DOHH2 (cell line): ENCODE results near the gene PIAS2.

Experiments used
- H3F3A ChIP-seq: fragments of 200-600 bp; sonication (generic), shearing (Covaris generic); 2 replicates; pipeline ENCODE4 v1.6.0; 2016; ENCODE audit warnings: antibody characterized with exemption, mild to moderate bottlenecking; ENCODE audit not compliant: control insufficient read depth, insufficient read depth
- H3K27ac ChIP-seq: fragments of 200-600 bp; sonication (generic); 2 replicates; pipeline ENCODE4 v1.5.1; 2014; ENCODE audit warnings: low read depth, mild to moderate bottlenecking, low read length, moderate library complexity
- H3K27me3 ChIP-seq: fragments of 200-600 bp; sonication (generic); 2 replicates; pipeline ENCODE4 v1.6.1; 2014; ENCODE audit warnings: mild to moderate bottlenecking, low read length, mixed read lengths; ENCODE audit not compliant: control insufficient read depth
- H3K36me3 ChIP-seq: fragments of 200-600 bp; sonication (generic); 2 replicates; pipeline ENCODE4 v1.6.1; 2014; ENCODE audit warnings: mild to moderate bottlenecking, low read length, moderate library complexity, mixed read lengths; ENCODE audit not compliant: control insufficient read depth
- H3K4me1 ChIP-seq: fragments of 200-600 bp; sonication (generic); 2 replicates; pipeline ENCODE4 v1.6.1; 2014; ENCODE audit warnings: mild to moderate bottlenecking, low read length, mixed read lengths; ENCODE audit not compliant: control insufficient read depth
- H3K4me2 ChIP-seq: fragments of 200-600 bp; sonication (generic); 2 replicates; pipeline ENCODE4 v1.6.0; 2014; ENCODE audit warnings: mild to moderate bottlenecking, low read length, moderate library complexity
- H3K4me3 ChIP-seq: fragments of 200-600 bp; sonication (generic); 2 replicates; pipeline ENCODE4 v1.5.1; 2014; ENCODE audit warnings: mild to moderate bottlenecking, low read length, mixed read lengths
- H3K79me2 ChIP-seq: fragments of 200-600 bp; sonication (generic); 2 replicates; pipeline ENCODE4 v1.6.1; 2014; ENCODE audit warnings: mild to moderate bottlenecking, low read length, mixed read lengths; ENCODE audit not compliant: control insufficient read depth
- H3K9me2 ChIP-seq: fragments of 200-600 bp; sonication (generic); replicated peaks from 2 replicates; pipeline ENCODE4 v1.6.1; 2014; ENCODE audit warnings: mild to moderate bottlenecking, low read length, mixed read lengths; ENCODE audit not compliant: control insufficient read depth
- H3K9me3 ChIP-seq: fragments of 200-600 bp; sonication (generic); 2 replicates; pipeline ENCODE4 v1.6.1; 2014; ENCODE audit warnings: antibody characterized with exemption, low read length, mixed read lengths; ENCODE audit not compliant: control insufficient read depth, insufficient read depth
- H4K20me1 ChIP-seq: fragments of 200-600 bp; sonication (generic); 2 replicates; pipeline ENCODE4 v1.6.0; 2014; ENCODE audit warnings: low read depth, mild to moderate bottlenecking, antibody characterized with exemption, low read length, moderate library complexity; ENCODE audit not compliant: control insufficient read depth, insufficient read depth
- EZH2phosphoT487 ChIP-seq: fragments of 200-600 bp; sonication (generic); IDR thresholded peaks from 2 replicates; pipeline ENCODE4 v1.6.1; 2017; ENCODE audit warnings: borderline replicate concordance, mild to moderate bottlenecking, antibody characterized with exemption, low read length, moderate library complexity, mixed read lengths
- TF ChIP-seq, protein P1 (sequence below): fragments of 200-600 bp; sonication (generic); IDR thresholded peaks from one replicate; pipeline ENCODE4 v1.5.1; 2014; ENCODE audit warnings: antibody characterized with exemption, mild to moderate bottlenecking, low read depth, low read length; ENCODE audit not compliant: poor library complexity, severe bottlenecking

The PIAS2 gene

DNA sequence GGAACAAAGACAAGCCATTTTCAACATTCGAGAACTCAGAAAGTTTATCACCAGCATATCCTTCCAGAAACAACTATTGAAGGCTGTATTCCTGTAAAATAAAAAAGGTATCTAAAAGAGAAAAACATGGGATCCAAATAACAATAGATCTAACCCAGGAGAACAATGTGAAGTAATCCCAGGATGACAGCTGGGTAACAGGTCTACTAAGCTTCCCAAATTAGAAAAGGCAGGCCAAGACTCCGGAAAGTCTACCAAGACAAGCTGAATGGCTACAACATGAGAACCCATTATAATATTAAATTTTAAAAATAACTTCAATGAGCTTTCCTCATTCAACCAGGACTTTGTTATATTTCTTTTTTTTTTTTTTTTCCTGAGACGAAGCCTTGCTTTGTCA lies 6.5 kb downstream of the PIAS2 start:
- Histone ChIP-seq H3K27ac (no peak overlapping the region), H3F3A (peaks cover 5% of the 10 kb centered on the region; the same call in 1 of the 2 replicates), H3K79me2 (peaks cover 97% of the 10 kb centered on the region), H3K27me3 (no peaks in the 10 kb centered on the region), H3K4me1 (peaks cover 14% of the 10 kb centered on the region), H3K36me3 (peaks cover 4% of the 10 kb centered on the region; the same call in 1 of the 2 replicates), H3K9me2 (no peaks in the 10 kb centered on the region), H4K20me1 (peaks cover 9% of the 10 kb centered on the region; the same call in 1 of the 2 replicates), H3K9me3 (no peaks in the 10 kb centered on the region), H3K4me3 (no peak overlapping the region), H3K4me2 (no peak overlapping the region)
- no peak for TF ChIP-seq EZH2phosphoT487
- TF ChIP-seq, protein P1, sequence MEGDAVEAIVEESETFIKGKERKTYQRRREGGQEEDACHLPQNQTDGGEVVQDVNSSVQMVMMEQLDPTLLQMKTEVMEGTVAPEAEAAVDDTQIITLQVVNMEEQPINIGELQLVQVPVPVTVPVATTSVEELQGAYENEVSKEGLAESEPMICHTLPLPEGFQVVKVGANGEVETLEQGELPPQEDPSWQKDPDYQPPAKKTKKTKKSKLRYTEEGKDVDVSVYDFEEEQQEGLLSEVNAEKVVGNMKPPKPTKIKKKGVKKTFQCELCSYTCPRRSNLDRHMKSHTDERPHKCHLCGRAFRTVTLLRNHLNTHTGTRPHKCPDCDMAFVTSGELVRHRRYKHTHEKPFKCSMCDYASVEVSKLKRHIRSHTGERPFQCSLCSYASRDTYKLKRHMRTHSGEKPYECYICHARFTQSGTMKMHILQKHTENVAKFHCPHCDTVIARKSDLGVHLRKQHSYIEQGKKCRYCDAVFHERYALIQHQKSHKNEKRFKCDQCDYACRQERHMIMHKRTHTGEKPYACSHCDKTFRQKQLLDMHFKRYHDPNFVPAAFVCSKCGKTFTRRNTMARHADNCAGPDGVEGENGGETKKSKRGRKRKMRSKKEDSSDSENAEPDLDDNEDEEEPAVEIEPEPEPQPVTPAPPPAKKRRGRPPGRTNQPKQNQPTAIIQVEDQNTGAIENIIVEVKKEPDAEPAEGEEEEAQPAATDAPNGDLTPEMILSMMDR, result no peak

DNA sequence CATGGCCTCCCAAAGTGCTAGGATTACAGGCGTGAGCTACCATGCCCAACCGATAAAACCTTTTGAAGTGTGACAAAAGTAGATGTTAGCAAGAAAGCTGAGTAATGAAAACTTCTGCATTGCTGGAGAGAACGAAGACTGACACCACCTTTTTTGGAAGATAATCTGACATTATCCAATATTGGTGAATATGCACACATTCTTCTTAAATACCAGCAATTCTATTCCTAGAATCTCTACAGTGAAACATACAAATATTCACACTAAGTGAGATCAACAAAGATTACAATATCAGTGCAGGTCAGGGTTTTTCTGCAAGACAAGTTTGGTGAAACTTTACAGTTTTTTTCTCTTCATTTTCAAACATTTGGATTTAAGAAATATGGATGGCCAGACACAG lies 7.8 kb downstream of the PIAS2 start:
- Histone ChIP-seq H3K4me2 (no peak overlapping the region), H3K9me2 (no peaks in the 10 kb centered on the region)
- no peak for TF ChIP-seq EZH2phosphoT487
- TF ChIP-seq, protein P1, result no peak

DNA sequence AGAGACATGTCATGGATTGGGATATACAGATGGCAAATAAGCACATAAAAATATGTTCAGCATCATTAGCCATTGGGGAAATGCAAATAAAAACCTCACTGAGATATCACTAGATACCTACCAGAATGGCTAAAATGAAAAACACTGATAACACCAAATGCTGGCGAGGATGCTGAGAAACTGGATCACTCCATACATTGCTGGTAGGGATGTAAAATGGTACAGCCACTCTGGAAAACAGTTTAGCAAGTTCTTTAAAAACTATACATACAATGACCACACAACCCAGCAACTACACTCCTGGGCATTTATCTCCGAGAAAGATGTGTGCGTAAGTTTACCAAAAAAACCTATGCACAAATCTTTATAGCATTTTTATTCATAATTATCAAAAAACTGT lies 13.9 kb downstream of the PIAS2 start:
- Histone ChIP-seq H3F3A (peaks cover 5% of the 10 kb centered on the region; the same call in 1 of the 2 replicates), H3K27ac (no peak overlapping the region), H3K4me2 (no peak overlapping the region), H3K4me1 (peaks cover 6% of the 10 kb centered on the region; the same call in 1 of the 2 replicates), H3K79me2 (peaks cover 95% of the 10 kb centered on the region), H3K9me2 (no peaks in the 10 kb centered on the region), H3K36me3 (peaks cover 4% of the 10 kb centered on the region; the same call in 1 of the 2 replicates), H3K4me3 (no peak overlapping the region), H3K9me3 (no peaks in the 10 kb centered on the region), H3K27me3 (no peaks in the 10 kb centered on the region), H4K20me1 (no peaks in the 10 kb centered on the region)
- TF ChIP-seq EZH2phosphoT487, result no peak
- TF ChIP-seq, protein P1, result no peak

More for the DNA sequence above, 7.8 kb downstream of the PIAS2 start:
- Histone ChIP-seq H3K9me3 (no peaks in the 10 kb centered on the region), H3K36me3 (peaks cover 4% of the 10 kb centered on the region; the same call in 1 of the 2 replicates), H3K4me1 (peaks cover under 1% of the 10 kb centered on the region; the same call in 1 of the 2 replicates), H3K79me2 (peaks cover 97% of the 10 kb centered on the region), H3K4me3 (no peak overlapping the region), H3F3A (peaks cover 5% of the 10 kb centered on the region; the same call in 1 of the 2 replicates), H3K27ac (no peak overlapping the region), H4K20me1 (peaks cover under 1% of the 10 kb centered on the region; the same call in 1 of the 2 replicates), H3K27me3 (no peaks in the 10 kb centered on the region)
